GM18511 (cell line): ENCODE data around the gene XG.

Experiments
- ATAC-seq: cut with Tn5 transposase; IDR thresholded peaks from one replicate; pipeline ENCODE4 v1.9.1; 2021; ENCODE audit warnings: mild to moderate bottlenecking, moderate library complexity; ENCODE audit not compliant: unreplicated experiment

The XG gene

DNA sequence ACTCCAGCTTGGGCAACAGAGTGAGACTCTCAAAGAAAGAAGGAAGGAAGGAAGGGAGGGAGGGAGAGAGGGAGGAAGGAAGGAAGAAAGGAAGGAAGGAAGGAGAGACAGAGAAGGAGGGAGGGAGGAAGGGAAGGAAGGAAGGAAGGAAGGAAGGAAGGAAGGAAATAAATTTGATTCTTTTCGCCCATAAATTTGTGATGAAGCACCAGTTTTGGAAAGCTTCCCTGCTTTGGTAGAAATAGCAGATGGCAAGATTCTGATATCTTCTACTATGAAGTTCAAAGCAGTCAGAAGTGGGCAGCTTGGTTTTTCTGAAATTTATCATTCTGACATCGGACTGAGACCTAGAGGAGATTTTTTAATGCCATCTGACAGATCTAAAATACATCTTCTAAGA lies 65.2 kb downstream of the XG start:
- no peak for ATAC-seq

DNA sequence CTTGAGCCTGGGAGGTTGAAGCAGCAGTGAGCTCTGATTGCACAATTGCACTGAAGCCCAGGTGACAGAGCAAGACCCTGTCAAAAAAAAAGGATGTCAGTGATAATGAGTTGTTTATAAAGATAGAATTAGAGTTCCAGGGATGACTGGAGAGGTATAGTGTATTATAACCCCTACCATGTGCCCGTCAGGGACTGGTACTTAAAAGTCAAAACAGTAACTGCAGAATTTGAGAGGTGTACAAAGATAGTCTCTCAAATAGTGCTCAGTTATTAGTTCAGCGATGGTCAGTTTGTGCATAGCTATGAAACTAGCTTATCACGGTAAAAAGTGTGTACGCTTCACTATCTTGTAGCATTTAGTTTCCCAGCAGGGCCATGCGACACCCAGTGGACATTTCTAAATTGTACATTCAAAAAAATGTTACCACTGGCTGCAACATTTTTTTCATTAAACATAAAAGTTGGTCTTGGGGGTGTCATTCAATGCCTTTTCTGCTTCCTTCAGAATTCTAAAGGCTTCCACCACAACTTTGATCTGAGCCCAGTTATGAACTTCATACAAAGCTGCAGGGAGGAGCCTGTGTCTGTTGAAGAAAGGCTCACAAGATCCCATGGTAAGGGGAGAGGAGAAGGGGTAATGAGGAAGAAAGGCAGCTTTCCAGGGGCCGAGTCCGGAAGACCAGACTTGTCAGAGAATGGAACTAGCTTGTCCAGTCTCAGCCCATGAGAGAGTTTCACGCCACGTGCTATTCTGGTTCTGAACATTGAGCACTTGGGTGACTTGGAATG lies 67.7 kb downstream of the XG start:
- no peak for ATAC-seq

DNA sequence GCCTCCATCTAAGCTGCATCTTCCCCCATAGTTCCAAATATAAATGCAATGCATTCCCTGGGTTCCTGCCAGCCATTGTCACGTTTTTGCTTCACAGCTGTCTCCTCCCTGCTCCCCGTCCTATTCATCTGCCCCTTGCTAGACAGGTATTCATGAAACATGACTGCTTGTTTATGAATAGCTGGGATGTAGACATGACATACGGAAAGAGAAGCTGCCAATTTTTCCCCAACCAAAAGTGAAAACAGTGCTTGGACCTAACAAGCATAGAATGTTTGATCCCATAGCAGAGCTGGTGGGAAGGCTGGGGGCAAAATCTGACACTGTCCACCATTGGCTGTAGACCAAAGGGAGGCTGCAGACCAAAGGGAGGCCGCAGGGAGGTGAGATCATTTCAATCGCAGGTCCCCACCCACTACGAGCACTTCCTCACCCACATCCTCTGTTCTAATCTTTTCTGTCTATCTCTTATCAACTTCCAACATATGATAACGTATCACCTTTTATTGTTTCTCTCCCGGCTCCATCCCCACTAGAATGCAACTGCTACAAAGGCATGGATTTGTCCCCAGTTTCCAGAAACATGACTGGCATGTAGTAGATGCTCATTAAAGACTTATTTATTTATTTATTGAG lies 68.4 kb downstream of the XG start:
- no peak for ATAC-seq

DNA sequence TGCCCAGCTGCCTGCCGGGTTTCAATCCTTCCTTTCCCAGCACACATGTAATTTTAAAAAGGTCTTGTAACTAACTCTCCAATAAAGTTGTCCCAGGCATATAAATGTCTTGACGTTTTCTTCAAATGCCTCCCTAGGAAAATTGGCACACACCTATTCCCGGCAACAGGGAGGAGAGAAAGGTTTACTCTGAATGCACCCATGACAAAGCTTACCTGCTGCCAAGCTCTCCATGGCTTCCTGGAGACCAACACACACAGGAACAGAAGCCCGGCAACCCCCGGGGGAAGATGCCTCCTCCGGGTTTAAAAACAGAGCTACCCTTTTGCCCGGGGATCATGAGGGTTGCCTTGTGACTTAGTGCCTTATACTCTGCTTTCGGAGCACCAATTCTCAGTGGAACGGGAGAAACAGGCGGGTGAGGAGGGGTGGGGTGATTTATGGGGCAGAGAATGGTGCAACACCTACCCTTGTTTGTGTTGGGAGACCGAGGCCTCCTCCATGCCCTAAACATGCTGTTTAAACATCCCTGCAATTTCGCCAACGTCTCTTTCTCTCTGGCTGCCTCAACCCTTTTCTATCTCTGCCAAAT lies 72.1 kb downstream of the XG start:
- ATAC-seq, result no peak

DNA sequence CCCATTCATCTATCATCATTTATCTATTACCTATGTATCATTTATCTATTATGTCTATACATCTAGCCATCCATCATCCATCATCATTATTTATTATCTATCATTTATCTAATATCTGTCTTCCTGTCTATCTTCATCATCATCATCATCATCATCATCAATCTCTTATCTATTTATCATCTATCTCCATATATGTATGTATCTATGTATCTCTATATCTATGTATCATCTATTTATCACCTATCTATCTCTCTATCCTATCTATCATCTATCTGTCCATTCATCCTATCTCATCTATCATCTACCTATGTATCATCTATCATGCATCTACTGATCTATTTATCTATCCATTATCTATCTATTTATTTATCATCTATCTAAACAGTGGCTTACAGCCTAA lies 73.0 kb downstream of the XG start:
- no peak for ATAC-seq

DNA sequence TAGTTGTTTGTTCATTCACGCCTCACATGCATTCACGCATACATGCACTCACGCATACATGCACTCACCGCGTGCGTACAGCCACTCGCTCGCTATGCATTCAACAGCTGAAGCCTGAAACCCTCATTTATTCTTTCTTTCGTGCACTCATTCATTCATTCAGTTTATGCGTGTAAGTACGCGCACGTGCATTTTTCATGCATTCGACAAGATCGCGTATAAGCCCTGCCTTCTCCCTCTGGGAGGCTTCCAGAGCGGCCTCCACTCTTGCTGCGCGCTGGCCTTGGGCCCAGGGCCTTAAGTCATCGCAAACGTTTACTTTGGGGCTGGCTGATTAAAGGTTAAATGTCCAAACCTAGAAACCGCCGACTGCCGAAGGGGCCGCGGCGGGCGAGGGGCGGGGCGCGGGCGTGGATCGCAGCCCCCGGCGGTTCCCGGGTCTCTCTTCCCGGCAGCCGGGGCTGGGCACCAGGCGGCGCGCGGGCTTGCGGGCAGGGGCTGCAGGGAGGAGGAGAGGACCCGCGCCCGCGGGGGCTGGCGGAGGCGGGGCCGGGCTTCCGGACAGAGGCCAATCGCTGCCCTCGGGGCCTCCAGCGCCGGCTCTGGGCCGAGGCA lies 76.6 kb downstream of the XG start, which contains the start of gene GYG2:
Gene GYG2 (plus strand): TSS at position 587 of the 615 bp plus-strand sequence. CDS start 1,259 bp downstream, outside the sequence.
- no peak for ATAC-seq

DNA sequence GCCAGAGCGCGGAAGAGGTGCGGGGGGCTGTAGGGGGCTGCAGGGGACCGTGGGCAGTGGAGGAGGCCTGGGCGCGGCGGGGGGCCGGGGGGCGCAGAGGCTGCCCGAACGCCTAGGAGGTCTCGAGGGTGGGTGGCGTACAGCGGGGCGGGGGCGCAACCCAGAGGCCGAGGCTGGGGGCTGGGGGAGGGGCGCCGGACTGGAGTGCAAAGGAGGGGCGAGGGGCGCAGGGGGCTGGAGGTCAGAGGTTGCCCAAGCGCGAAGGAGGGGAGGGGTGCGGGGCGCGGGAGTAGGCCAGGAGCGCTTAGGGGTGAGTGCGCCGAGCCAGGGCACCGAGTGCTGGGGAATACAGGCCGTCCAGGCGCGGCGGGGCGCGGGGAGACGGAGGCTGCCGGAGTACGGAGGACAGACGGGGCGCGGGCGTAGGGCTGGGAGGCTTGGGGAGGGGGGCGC lies 77.1 kb downstream of the XG start:
- ATAC-seq, result no peak

DNA sequence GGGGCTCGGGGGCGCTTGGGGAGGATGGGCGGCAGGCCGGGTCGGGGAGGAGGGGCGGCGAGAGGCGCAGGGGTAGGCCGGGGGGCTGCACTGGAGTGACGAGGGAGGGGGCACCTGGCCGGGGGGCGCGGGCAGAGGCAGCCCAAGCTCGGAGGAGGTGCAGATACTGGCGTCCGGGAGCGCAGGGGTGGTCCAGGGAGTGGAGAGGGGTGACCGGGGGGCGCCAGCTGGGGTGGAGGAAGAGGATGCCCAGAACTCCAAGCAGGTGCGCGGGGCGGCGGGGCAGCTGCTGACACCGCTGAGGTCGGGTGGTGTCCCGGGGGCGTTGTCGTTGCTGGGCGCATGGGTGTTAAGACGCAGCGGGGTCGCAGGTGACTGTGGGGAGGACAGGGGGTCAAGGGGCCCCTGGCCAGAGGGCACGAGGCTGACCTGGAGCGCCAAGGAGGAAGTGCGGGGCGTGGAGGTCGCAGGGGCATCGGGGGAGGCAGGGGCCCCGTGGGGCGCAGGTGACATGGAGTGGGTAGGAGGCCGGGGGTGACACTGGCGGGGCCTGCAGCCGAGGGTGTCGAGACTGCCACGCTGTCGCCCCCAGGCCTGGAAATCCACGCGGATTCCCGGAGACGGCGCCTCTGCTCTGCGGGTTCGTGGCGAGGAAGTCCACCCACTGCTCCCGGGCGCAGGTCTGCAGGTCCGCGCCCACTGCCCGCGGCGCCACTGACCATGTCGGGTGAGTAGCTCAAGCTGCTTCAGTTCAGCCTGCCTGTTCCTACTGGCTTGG lies 77.8 kb downstream of the XG start:
- no peak for ATAC-seq

DNA sequence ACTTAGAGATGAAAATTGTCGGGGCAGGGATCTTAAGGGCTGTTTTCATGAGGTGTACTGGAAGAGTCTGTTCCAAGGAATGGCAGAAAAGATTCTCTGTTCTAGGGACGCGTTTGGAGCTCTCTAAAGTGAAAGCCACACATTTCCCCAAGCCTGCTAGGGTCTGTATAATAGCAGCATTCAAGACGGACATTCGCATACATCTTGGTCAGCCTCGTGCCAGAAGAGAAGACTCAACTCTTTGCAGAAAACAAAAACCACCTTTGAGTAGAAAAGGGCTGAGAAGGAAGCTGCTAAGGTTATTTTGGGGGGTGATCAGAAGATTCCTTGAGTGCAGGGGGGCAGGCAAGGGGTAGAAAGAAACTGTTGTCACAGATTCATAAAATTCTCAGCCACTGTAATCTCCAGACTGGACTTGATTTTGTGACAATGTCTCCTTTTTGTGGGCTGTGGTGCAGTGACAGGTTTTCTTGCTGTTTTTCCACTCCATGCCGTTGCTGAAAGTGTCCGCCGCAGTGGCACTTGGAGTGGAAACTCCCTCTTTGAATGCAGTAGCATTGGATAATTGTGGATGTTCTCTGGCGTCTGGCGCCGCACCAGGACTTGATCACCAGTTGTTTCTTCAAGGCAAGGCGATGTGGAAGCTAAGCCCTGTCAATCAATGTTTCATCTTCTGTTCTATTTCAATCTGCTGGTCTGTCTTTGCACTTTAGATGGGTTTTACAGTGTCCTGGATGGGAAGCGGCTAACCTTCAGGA lies 79.8 kb downstream of the XG start:
- ATAC-seq, result no peak

DNA sequence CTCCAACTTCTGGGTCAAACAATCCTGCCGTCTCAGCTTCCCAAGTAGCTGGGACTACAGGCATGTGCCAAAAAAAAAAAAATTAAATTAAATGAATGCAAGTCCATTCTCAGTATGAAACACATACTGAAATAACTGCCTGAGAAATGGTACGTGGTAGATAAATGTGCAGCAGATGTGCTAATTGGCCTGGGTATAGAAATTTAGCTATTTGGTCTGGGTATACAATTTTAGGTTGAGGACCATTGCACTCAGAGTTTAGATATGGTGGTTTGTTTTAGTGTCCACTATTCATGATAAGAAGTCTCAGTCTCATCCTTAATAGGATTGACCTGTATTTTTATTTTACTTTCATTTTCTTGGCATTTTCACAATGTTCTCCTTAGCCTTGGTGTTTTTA lies 86.1 kb downstream of the XG start:
- ATAC-seq, result no peak

DNA sequence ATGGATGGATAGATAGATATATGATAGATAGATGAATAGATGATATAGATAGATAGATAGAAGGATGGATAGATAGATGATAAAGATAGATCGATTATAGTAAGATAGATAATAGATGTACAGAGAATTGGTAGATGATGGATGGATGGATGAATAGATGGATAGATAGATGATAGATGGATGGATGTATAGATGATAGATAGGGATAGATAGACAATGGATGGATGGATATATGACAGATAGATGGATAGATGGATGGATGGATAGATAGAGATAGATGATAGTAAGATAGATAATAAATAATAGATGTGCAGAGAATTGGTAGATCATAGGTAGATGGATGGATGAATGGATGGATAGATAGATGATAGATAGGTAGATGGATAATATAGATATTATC lies 89.1 kb downstream of the XG start:
- no peak for ATAC-seq

DNA sequence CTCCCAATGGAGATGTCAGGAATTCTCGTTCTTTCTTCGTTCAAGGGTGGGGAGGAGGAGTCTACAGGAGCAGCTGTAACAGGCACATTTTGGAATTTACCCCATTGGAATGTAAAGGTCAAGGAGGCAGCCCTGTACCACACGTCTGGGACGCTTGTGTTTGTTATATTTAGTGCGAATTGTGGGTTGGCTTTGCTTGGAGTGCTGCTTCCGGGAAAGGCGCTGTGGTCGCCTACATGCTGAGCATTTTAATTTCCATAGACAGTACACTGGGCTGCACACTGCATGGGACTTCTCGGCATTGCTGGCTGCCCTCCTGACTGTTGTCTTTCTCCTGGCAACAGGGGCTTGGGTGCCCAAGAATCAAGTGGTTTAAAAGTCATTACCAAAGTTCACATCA lies 89.7 kb downstream of the XG start:
- ATAC-seq, result no peak

DNA sequence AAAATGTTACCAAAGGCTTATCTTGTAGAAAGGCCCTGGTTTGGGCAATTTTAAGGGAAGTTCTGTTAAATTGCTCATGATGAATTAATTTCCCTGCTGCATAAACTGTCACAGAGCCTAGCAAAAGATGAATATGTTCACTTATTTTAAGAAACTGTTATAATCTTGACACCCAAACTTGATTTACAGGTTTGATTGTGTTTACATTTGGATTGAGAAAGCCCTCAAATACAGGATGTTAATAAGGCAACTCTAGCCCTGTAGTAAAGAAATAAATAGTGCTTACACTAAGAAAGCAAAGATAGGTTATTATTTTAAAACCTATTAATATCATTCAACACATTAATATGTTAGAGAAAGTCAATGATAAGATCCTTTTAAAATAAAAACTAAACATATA lies 95.2 kb downstream of the XG start:
- no peak for ATAC-seq

DNA sequence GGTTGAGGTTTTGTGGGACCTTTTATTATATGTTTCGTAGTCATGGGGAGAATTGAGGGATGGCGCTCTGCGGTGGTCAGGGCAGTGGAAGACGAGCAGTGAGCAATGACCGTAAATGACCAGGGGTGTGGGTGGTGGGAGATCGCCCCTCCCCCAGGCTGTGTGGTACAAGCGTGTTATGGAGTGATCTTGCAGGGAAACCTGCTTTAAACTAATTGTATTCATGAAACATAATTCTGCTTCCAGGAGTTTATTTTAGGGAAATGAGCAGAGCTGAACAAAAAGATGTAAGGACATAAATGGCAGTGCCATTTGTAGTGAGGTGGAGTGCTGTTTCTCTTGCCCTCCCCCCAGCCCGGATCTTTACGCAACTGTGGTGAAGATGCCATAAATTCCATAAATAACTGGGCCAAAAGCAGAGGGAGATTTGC lies 97.0 kb downstream of the XG start:
- no peak for ATAC-seq

DNA sequence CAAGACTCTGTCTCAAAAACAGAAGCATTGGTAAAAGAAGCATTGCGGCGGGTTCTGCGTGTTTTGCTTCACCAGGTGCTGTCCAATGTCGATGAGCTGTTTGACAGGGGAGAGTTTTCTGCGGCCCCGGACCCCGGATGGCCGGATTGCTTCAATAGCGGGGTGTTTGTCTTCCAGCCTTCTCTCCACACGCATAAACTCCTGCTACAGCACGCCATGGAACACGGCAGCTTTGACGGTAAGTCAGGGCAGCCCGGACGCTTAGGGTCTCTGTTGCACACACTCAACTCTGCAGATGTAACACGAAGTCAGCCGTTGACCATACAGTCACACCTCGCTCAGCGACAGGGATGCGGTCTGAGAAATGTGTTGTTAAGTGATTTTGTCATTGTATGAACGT lies 103.1 kb downstream of the XG start:
- ATAC-seq, result no peak

DNA sequence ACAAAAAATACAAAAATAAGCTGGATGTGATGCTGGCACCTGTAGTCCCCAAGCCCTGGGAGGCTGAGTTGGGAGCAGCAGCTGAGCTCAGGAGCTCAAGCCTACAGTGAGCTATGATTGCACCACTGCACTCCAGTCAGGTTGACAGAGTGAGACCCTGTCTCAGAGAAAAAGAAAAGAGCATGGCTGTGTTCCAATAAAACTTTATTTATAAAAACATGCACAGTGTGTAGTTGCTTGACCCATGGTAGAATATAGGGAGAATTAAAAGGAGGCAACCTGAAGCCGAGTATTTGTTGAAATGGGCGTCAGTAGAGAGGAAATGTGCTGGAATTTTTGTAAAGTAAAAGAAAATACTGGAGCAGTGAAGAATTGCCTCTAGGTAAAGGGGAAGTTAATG lies 103.9 kb downstream of the XG start:
- ATAC-seq, result no peak

DNA sequence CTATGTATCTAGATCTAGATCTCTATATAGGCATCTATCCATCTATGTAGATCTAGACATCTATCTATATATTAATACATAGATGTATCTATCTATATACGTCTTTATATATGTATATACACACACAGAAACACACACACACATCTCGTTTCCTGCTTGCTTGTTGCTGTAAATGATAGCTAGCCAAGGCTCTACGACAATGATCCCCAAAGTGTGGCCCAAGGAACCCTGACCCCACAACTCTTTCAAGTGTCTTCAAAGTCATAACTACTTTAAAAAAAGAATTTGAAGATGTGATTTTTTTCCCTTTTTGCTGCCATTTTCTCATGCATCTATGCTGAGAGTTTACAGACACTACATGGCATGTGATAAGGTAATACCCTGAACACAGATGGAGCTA lies 105.7 kb downstream of the XG start:
- ATAC-seq, result no peak

DNA sequence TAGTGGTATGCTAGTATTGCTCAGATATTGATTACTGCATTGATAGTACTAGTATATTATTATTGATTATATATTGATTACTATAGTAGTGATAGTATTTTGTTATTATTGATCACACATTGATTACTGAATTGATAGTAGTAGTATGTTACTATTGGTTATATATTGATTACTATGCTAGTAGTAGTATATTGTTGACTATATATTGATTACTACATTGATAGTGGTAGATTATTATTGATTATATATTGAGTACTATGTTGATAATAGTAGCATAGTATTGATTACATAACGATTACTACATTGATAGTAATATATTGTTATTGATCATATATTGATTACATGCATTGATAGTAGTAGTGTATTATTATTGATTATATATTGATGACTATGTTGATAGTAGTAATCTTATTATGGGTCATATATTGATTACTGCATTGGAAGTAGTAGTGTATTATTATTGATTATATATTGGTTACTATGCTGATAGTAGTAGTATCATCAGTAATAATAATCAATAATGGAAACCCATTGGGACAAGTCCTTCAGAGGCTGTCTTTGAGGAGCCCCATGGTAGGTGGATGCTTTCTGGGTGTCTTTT lies 107.5 kb downstream of the XG start:
- ATAC-seq, result no peak

DNA sequence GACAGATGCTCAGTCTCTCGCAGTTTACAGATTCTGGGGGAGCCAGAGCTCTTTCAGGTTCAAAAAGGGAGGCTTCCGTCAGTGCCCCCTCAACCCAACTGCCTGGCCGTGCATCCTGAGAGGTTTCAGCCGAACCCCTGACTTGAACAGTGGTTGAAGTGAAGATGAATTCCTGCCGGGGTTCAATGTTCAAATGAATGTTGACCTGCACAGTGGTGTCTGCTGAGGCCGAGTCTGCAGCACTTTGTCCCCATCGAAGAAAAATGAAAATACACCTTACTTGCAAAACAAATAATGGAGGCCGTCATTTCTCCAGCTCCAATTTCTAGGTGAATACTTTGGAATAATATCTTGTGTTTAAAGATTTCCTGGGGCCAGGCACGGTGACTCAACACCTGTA lies 110.6 kb downstream of the XG start:
- no peak for ATAC-seq

DNA sequence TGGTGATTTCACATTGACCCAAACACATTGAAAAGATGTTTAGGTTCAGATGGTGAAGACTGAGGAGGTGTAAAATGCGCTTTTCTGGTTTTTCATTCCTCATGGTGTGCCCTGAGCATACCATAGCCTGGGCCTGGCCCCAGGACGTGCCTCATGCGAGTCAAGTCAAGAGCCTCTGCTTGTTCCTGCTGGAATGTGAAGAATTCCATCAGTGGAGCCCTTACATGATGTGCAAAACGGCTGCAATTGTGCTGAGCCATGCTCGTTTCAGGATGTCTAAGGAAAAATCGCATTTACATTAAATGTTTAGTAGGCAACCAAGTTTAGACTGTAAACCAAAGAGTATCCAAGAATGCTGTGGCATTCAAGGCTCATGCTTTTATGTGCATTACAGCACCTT lies 111.8 kb downstream of the XG start:
- ATAC-seq, result no peak
